DOHH2 (cell line): ENCODE results near the gene PCBP2.

Source experiments
- CTCF ChIP-seq: fragments of 200-600 bp; sonication (generic); IDR thresholded peaks from one replicate; pipeline ENCODE4 v1.5.1; 2014; ENCODE audit warnings: antibody characterized with exemption, mild to moderate bottlenecking, low read depth, low read length; ENCODE audit not compliant: poor library complexity, severe bottlenecking
- EZH2phosphoT487 ChIP-seq: fragments of 200-600 bp; sonication (generic); IDR thresholded peaks from 2 replicates; pipeline ENCODE4 v1.6.1; 2017; ENCODE audit warnings: borderline replicate concordance, mild to moderate bottlenecking, antibody characterized with exemption, low read length, moderate library complexity, mixed read lengths

DNA sequence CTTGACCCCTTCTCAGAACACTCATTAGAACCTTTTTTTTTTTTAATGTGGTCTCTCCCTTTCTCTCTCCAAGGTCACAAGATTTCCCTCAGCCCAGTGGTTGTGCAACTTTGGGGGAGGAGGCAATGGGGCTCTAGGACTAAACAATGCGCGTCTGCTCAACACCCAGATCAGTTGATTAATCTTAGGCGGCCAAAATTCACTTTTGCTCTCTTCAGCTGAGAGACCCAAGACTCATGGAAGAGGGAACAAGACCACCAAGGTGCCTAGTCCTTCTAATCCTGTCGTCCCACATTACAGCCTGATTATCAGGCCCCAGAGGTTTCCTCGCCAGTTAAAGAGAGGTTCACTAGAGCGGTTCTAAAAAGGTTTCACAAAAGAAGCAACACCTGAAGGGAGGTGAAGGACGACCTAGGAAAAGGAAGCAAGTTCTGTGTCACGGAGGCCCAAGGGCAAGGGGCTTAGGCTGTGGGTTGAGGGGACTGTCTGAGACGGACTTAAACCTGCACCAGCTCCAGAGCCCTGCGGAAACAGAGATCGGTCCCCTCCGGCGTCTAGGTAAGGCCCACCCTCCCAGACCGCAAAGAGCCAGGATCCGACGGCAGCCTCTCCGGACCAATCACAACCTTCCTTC is 48.4 kb downstream of the PCBP2 start:
- TF ChIP-seq CTCF, result no peak
- no peak for TF ChIP-seq EZH2phosphoT487
